ENCODE results near the gene HOXD4. TPM values are rescaled to one million over a fixed set of nuclear protein-coding genes. Genes with fewer than 3 reads are reported as not detected.

Gene HOXD4
- total RNA-seq, 4 donors from 2014 or later = 1.6 to 4.8 (median 3.3) TPM

DNA sequence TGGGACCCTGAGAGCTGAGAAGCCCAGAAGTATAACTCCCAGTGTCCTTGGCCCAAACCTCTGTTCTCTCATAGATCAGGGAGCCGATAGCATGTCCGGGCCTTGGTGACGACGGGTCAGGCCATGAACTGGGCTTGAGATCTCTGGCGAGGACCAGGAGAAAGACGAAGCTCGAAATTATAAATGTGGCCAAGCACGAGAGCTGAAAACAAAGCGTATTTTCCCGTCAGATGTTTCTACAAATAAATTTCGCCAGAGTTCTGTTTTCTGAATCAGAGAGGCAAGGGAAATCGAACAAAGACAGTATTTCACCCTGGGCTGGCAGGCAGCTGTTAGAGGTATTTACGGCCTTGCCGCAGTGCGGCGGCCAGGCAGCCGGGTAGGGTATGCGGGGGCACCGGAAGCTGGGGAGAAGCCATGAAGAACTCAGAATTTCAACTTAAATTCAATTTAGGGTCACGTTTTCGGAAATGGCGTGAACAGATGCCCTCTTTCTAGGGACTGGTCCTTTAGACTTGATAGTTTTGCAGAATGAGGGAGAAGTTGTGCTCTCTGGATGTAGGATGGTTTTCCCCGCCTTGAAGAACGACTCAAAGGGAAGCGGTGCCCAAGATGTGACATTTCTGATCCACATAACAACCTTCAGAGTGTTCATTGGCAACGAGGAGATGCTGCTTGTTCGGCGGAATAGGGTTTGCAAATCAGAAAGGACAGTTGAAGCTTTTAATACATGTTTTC lies 12.3 kb upstream of the HOXD4 start:
- Histone ChIP-seq H3K4me3 (replicated peaks in 1 of 3) (no peak overlapping the region), H3K4me1 (peaks cover 0 to 21% of the 10 kb centered on the region in 2 donors), H3K27ac (peak overlapping the region in 1 of 3 donors; percentile 21), H3K9me3 (no peaks in the 10 kb centered on the region), H3K36me3 (no peaks in the 10 kb centered on the region), H3K27me3 (peaks cover 58% of the 10 kb centered on the region)
- DNase-seq = no peak
- 21 to 29% methylated on average over 28 of the region's 28 CpGs for WGBS, 2 donors
- TF ChIP-seq POLR2A (IDR thresholded peaks at IDR 0.05) = no peak
- TF ChIP-seq, protein P1, sequence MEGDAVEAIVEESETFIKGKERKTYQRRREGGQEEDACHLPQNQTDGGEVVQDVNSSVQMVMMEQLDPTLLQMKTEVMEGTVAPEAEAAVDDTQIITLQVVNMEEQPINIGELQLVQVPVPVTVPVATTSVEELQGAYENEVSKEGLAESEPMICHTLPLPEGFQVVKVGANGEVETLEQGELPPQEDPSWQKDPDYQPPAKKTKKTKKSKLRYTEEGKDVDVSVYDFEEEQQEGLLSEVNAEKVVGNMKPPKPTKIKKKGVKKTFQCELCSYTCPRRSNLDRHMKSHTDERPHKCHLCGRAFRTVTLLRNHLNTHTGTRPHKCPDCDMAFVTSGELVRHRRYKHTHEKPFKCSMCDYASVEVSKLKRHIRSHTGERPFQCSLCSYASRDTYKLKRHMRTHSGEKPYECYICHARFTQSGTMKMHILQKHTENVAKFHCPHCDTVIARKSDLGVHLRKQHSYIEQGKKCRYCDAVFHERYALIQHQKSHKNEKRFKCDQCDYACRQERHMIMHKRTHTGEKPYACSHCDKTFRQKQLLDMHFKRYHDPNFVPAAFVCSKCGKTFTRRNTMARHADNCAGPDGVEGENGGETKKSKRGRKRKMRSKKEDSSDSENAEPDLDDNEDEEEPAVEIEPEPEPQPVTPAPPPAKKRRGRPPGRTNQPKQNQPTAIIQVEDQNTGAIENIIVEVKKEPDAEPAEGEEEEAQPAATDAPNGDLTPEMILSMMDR (IDR thresholded peaks at IDR 0.05) = no peak
- intact Hi-C loops (cut with DNase I) = no loop called here

DNA sequence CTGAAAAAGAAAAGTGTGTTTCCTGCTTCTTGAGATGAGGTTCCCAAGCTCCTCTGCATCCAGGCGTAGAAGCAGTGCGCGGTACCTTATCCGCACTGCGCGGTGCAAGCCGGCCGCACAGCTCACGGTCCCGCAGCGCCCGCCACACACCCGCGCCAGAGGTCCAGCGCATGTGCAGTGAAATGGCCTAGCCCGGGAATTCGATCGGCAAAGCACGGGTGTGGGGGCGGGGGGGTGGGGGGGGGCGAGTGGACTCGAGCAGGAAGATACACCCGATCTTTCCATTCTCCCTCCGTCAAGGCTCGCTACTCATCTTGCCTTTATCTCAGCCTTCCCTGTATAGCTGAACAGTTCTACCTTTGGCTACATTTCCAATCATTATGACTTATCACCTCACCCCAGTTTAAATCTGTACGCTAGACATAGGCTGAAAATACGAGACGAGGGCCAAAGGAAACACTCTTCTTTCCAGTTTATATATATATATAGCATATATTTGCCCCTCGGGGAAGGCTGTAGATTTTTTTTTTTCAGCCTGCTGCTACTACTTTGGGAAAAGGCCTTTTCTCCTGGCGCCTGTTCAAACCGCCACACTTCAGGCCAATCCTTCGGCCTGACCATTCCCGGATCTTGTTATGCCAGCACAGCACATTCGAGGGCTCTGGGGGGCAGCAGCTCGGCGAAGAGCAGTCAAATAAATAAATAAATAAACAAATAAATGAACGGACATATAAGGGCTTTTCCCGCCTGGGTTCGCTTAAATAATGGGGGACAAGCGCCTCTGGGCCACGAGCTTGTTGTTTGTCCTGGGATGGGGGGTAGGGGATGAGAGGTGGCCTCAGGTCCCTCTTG lies 11.5 kb upstream of the HOXD4 start:
- intact Hi-C loops (cut with DNase I) = loop anchor here (2.0 to 5.0 kb wide), 2 partner anchors 315 to 412 kb away; no protein-coding TSS in a partner anchor
- 13 to 19% methylated on average over 41 of the region's 41 CpGs for WGBS, 2 donors
- Histone ChIP-seq H3K27me3 (peaks cover 56% of the 10 kb centered on the region), H3K9me3 (no peaks in the 10 kb centered on the region), H3K4me3 (replicated peaks in 1 of 3) (peak overlapping the region in 1 of 3 donors; percentile 34), H3K27ac (peak overlapping the region in 1 of 3 donors; percentile 21), H3K4me1 (peaks cover 0 to 21% of the 10 kb centered on the region in 2 donors), H3K36me3 (no peaks in the 10 kb centered on the region)
- DNase-seq = peak in 1 of 2 donors; percentile 30
- TF ChIP-seq, protein P1 (IDR thresholded peaks at IDR 0.05) = no peak
- TF ChIP-seq POLR2A (IDR thresholded peaks at IDR 0.05) = no peak

DNA sequence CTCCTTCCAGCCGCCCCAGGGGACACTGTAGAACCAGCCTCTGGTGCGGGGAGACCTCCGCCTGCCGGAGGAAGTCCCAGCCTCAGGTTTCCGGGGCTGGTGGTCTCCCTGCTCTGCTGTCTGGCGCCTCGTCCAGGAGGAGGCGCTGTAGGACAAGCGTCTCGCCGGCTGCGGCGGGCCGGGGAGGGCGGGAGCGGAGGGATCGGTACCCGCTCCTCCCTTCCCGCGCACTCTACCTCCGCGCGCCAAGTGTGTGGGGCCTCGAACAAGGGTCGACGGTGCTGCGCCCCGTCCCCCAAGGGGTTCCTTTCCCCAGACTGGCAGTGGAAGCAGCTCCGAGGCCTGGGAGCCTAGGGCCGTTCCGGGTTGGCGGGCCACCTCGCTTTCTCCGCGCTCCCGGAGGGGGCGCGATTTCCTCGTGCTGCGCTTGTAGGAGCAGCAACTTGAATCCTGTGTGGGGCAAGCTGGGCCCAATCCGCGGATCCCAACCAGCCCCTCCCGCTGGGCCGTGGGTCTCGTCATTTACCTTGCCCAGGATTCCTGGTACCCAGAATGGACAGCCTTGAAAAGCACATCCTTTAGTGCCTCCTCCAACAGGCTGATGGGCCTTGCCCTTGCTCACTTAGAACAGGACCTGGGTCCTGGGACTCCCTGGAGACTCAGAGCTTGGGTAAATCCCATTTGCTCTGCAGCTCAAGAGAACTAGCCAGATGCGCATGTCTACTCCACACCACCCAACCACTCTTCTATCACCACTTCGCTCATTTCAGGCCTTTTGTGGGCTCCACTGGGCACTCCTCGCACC lies 10.6 kb upstream of the HOXD4 start:
- Histone ChIP-seq H3K4me1 (peaks cover 0 to 21% of the 10 kb centered on the region in 2 donors), H3K4me3 (replicated peaks in 1 of 3) (peak overlapping the region in 1 of 3 donors; percentile 34), H3K27ac (no peak overlapping the region), H3K9me3 (no peaks in the 10 kb centered on the region), H3K36me3 (no peaks in the 10 kb centered on the region), H3K27me3 (peaks cover 51% of the 10 kb centered on the region)
- intact Hi-C loops (cut with DNase I) = loop anchor here (2.0 to 5.0 kb wide), 2 partner anchors 314 to 412 kb away; no protein-coding TSS in a partner anchor
- WGBS, 2 donors = 9% methylated on average over 33 of the region's 48 CpGs
- TF ChIP-seq, protein P1 (IDR thresholded peaks at IDR 0.05) = peak; percentile 56 to 87 (median 84)
- no peak for TF ChIP-seq POLR2A (IDR thresholded peaks at IDR 0.05)
- DNase-seq = peak; percentile 51 to 67

DNA sequence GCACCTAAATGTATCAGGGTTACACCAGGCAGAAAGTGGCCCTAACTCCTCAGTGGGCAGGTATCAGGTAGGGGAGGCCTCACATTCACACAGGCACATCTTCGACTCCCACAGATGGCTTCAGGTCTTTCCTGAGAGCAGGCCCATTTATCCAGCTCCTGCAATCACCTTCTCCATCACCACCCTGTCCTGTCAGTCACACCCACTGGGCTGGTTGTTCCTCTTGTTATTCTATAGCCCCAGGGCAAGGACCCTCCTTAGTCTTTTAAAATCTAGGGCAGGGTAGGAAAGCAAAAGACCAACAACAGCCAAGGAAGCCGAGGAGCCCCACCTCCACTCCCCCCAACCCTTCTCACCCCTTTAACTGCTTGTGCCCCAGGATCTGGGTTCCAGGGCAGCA lies 9.1 kb upstream of the HOXD4 start:
- Histone ChIP-seq H3K27ac (no peak overlapping the region), H3K4me1 (peaks cover 0 to 14% of the 10 kb centered on the region in 2 donors), H3K9me3 (no peaks in the 10 kb centered on the region), H3K27me3 (peaks cover 42% of the 10 kb centered on the region), H3K36me3 (no peaks in the 10 kb centered on the region), H3K4me3 (replicated peaks in 1 of 3) (no peak overlapping the region)
- TF ChIP-seq POLR2A (IDR thresholded peaks at IDR 0.05) = no peak
- TF ChIP-seq, protein P1 (IDR thresholded peaks at IDR 0.05) = no peak
- DNase-seq = no peak
- intact Hi-C loops (cut with DNase I) = loop anchor here (5.0 kb wide), 1 partner anchor 410 kb away; no protein-coding TSS in a partner anchor
- 91 to 93% methylated on average over 2 of the region's 2 CpGs for WGBS, 2 donors

All from thyroid gland (tissue), 4 donors.